SHP77 (cell line): ENCODE results near the gene ABCG1.

ENCODE experiments used
- DNase-seq, 2 experiments: peaks; one replicate each; lab custom pipeline; 2025; lab: John Stamatoyannopoulos, UW

ABCG1 gene

DNA sequence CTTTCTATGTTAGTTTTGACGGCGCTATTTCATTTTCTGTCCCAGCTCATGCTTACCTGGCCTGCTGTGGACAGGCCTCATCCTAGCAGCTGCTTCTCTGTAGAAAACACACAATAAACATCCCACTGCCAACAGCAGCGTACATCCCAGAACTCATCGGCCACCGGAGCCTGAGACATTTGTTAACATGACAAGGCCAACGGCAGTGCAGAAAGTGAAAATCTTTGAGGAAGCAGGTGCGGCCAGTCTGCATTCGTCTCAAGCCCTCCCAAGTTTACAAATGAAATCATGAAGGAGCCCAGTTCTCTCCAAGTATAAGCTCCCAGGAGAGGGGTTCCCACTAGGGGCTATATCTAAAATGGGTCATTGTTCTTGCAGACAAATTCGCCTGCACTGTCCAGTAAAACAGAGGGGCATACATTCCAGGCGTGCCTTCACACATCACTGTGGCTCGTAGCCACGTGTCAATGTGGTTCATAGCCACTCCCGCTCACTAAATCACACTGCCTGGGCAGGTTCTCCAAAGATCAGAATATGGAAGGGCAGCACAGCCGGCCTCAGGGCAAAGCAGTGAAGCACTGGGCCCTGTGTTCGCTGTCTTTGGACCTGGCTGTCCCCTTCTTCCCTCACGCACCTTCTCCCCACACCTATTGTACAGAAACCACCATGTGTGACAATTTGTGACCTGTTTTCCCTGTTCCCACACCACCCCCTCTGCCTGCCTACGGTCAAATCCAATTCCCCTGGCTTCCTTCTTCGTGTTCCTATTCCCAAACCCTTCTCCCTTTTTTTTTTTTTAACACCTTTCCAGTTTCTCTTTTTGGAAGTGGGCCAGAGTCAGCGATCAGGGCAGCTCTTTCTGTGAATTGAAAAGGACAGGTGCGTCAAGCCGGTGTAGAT lies 27.0 kb upstream of the ABCG1 start:
- DNase-seq = no peak

DNA sequence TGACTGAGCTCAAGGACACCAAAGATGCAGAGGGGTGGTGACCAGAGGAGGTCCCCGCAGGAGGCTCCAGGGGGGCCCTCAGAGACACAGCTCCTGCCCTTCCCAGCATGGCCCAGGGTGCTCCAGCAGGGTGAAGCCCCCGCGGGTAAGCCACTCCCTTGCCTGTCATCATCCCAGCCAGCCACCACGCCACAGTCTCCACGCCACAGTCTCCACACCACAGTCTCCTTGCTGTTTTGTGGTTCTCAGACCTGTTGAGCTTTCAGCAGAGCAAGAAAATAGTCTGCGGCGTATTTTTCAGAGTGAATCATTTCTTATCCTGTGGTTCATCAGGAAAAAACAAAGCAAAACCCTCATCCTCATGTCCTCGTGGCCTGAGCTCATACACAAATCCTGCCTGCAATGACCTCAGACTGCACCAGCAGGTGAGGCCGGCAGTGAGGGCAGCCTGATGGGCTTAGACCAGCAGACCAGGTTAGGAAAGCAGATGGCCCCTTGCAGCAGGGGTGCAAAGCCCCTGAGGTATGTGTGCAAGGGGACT lies 25.7 kb upstream of the ABCG1 start:
- no peak for DNase-seq

DNA sequence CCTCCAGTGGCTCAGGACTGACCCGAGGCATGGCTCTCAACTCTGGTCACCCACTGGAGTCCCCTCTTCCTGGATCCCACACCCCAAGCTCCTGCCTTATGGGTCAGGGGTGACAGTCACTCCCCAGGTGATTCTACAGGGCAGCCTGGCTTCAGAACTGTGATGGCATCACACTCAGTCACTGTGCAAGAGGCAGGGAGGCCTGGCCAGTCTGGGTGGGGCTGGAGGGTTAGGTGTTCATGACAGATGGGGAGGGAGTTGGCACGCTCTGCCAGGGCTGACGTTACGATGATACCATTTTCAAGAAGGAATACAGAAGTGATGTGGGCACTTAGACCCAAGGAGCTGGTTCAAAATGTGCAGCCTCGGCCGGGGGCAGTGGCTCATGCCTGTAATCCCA lies 25.2 kb upstream of the ABCG1 start:
- DNase-seq = no peak

DNA sequence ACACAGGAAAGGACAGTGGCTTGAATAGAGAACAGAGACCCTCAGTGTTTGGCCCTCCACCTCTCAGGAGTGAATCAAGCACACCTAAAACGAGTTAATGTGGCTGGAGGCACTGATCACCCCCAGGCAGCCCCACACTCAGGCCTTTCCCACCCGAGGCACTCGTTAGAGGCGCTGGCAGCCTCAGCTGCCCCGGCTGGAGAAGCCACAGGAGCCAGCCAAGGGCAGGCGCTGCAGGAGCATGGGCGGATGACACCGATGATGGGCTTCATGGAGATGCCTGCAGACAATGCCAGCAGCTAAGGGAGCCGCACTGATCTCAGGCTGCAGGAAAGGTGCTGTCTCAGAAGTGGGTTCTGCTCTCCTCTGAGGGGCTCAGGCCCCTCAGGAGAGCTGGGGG lies 24.1 kb upstream of the ABCG1 start:
- no peak for DNase-seq

DNA sequence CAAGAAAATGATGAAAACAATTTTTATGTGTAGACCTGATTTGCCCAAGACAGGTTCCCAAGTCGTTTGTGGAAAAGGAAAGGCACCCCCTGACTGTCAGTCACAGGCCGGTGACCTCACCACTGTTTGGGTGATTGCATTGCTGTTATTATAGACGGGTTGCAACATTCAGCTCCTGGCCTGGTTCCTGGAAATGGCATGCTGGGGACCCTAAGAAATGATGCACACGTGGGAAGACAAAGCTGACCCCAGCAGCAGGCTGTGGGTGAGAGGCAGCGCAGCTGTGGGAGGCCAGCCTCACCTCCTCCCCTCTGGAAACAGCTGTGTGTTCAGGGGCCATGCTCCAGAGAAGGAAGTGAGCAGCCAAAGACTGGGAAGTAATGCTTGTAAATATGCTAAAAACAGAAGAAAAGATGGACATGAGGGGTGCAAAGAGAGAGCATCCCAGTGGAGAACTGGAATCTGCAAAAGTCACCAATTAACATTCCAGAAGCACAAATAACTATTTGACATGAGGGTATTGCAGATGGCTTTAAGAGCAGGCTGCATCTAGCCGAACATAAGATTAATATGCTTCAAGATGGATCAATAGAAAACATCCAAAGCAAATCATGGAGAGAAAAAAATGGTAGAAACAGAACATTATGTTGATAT lies 23.4 kb upstream of the ABCG1 start:
- DNase-seq = no peak

DNA sequence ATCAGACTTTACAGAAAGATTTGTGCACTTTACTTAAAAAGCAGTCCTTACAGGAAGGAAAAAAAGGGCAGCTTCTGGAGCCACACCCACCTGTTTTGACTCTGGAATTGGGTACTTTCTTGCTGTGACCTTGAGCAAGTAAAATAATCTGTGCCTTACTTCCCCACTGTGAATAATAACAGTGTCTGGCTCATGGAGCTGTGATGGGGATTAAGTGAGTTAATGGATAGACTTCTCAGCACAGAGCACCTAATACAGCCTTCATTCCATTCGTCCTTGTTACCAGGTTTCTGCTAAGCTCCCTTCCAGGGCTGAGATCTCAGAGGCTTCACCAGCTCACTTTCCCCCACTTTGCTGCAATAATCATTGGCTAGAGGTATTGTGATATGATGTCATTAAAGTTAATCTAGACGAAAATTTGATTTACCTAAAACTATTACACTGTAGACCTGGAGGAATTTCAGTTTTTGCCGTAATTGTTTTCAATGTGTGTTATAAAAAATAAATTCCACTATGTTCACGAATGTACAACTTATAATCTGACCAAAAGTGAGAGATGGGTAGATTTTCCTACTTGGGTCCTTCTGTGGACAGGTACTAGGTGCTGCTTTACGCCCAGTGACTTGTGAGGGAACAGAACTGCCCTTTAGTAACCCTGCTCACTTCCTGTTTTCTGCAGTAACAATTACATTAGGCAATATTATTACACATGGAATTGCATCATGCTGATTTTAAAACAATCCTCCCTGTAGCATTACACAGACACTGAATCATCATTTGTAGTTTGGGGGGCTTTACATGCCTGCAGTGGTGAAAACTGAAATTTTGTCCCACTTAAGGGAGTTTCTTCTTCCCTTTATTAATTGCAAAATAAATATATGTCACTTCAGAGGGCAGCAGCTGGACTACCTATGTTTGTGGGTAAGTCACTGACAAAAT lies 19.7 kb upstream of the ABCG1 start:
- no peak for DNase-seq

DNA sequence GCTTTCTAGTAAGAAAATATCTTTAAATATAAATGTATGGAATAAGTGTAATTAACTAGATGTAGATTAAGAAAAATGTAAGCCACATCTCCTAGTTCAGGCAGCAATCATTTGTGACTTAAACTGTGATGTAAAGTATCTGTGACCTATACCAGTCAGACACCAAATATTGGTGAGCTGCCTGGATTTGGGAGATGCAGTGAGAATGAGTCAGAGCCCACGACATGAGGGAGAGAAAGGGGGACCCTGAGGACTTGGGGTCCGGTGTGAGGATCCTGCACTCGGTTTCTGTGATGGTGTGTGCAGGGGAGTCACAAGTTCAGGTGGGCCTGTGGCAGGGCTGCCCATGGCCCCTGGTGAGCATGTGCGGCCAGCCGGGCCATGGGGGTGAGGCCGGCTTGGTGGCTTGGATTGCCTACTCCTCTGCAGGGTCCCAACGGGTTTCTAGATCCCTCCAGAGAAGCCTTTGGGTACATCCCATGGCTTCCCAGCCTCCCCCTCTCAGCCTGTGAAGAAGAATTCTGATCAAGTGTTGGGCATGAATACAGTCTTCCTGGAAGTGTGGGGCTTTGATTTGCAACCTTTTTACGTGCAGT lies 19.0 kb upstream of the ABCG1 start:
- DNase-seq = no peak

DNA sequence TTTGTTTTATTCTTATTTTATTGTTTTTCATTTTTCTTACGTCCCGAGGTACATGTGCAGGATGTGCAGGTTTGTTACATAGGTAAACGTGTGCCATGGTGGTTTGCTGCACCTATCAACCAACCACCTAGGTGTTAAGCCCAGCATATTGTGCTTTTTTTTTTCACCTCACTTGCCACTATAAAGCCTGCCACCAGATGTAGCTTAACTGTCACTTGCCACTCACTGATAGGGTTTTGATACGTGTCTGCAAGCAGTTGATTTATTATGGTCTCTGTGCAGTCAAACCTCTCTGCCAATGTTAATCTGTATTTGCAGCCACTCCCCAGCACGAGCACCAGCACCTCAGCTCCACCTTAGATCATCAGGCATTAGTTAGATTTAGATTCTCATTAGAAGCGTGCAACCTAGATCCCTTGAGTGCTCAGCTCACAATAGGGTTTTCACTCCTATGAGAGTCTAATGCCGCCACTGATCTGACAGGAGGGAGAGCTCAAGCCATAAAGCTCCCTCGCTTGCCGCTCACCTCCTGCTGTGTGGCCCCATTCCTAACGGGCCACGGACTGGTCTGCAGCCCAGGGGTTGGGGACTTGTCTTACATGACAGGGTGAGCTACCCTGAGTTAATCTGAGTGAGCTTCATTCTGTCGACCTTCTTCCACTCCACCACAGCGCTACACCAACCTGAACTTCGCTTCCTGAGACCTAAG lies 17.9 kb upstream of the ABCG1 start:
- no peak for DNase-seq

DNA sequence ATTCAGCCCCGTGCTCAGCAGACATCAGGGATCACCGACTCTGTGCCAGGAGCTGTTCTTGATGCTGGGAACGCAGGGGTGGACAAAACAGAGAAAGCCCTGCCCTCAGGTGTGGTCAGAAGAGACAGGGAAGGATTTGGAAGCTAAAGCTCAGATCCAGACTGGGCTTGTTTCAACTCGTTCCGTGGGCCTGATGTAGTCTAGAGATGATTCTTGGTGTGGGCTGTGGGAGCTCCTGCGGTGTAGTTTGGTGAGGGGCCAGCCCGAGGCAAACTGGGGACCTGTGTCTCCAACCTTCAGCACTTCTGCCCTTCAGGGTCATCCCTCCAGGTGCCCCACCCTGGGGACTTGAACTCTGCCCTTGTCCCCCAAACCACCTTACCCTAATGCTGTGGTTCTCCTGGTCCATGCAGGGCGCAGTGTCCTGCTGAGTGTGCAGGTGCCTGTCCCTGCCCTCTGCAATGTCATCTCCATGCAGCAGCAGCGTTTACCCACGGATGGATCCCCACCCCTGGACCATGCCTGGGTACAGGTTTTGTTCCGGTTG lies 17.3 kb upstream of the ABCG1 start:
- DNase-seq = no peak

DNA sequence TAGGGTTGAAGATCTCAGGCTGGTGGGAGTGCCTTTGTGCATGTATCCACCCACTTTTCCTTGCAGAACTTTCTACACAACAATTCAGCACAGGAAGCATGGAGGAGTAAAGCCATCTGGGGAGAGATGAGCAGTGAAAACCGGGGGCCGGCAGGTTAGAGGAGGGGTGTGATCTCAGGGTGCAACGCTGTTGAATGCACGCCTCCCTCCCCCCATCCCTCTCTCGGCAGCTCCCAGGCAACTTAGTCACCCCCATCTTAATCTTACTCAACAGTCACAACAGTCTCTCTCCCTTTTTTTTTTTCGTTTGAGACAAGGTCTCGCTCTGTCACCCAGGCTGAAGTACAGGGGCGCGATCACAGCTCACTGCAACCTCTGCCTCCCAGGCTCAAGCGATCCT lies 16.6 kb upstream of the ABCG1 start:
- no peak for DNase-seq

DNA sequence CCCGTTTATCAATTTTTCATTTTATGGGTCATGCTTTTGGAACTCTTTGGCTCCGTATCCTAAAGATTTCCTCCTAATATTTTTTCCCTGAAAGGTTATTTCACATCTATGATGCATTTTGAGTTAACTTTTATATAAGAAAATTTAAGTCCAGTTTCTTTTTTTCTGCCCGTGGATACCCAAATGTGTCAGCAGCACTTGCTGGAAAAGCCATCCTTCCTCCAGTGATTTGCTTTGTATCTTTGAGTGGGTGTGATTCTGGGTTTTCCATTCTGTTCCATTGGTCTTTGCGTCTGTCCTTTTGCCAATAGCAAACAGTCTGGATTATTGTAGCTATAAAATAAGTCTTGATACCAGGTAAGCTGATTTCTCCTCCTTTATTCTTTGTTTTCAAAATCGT lies 15.6 kb upstream of the ABCG1 start:
- no peak for DNase-seq

DNA sequence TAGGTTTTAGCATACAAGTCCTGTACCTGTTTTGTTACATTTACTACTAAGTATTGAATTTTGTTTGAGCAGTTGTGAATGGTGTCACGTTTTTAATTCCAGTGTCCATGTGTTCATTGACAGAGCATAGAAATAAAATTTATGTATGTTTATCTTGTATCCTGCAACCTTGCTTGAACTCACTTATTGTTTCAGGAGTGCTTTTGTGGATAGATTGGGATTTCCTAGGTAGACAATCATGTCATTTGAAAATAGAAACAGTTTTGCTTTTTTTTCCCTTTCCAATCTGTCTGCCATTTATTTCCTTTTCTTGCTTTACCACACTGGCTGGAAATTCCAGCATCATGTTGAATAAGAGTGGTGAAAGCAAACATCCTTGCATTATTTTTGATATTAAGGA lies 15.0 kb upstream of the ABCG1 start:
- DNase-seq = no peak

DNA sequence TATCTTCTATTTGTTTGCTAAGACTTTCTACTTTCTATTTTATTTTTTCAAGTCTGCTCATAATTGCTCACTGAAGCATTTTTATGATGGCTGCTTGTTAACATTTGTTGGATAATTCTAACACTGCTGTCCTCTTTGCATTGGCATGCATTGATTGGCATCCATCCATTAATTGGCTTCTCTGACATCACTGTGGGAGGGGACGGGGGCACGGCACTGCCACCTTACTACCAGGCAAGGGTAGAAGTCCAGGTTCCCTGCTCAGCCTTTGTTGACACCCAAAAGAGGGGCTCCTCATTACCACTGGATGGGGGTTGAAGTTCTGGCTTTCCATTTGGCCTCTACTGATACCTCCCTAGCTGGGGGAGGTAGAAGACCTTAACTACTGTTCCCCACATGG lies 11.5 kb upstream of the ABCG1 start:
- no peak for DNase-seq

DNA sequence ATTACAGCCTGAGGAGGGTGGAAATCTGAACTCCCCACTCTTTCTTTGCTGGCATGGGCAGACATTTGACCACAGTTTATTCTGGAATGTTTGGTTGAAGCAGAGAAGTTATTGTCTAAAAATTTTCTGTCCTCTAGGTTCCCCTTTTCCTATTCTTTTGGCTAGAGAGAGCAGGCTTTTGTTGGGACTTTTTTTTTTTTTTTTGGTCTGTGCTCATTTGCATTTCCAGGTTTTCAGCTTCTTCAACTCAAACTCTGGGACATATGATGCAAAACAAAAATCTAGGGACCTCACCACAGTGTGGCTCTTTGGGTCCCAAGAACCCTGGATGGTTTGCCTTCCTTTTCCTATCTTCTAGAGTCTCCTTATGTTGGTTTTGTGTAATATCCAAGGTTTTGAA lies 10.9 kb upstream of the ABCG1 start:
- DNase-seq = no peak

DNA sequence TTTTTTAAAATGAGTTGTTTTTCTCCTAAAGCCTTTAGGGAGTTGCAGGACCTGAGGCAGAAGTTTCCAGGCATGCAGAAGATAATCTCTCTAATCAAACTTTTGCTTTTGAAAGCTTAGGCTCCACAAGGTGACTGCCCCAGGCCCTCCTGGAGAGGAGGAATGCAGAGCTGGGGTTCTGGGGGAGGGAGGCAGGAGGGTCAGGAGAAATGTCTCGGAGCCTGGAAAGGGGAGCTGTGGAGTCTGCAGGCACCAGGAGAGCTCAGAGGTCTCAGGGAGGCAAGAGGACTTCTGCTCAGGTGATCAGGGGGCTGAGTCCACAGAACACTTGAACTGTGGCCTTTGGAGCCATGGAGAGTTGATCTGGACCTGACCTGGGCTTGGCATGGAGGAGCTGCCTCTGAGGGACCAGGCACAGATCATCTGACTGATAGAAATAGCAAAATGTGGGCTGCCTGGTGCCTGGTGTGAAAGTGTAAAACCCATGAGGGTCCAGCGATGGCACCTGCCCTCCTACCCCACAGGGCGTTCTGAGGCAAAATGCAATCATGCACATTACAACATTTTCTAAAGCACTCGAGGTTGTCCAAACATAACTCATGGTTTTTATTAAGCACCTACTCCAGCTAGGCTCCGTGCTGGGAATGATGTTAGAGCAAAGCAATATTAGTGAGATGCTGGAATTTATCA lies 10.0 kb upstream of the ABCG1 start:
- DNase-seq = no peak

DNA sequence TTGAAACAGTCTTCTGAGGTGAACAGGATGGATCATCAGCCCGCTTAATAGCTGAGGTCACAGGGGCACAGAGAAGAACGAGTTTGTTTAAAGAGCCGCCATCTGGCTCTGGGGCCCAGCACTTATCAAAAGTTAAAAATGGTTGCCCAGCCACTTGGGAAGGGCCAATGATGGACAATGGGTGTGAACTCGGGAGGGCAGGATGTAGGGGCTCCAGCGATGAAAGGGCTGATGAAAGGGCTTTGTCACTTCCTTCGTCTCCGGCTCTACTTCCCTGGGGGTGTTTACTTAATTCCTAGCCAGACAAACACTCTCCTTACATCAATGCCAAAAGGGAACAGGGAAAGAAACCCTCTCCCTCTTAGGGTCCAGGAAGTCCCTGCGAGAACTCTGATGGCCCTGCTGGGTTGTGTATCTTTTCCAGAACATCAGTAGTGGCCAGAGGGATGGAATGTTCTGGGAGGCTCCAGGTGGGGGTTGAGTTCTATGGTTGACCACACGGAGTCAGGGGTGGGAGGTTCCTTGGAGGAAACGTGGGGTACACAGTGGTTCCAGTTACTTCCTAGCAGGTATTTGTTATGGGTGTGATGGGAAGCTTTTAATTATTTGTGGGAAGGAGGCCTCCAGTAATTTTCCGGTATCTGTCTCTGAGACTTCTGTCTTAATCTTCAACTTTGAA lies 9.0 kb upstream of the ABCG1 start:
- no peak for DNase-seq

DNA sequence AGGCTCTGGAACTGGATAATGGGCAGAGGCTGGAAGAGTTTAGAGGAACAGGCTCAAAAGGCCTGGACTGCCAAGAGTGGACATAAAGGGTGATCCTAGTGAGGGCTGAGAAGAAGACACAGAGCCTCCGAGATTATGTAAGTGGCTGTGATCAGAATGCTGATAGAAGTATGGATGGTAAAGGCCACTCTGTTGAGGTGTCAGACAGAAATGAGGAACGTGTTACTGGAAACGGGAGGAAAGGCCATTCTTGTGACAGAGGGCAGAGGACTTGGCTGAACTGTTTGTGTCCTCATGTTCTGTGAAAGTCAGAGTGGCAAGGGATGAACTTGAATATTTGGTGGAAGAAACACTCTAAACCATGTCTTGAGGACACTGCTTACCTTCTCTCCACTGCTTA lies 6.7 kb upstream of the ABCG1 start:
- no peak for DNase-seq

DNA sequence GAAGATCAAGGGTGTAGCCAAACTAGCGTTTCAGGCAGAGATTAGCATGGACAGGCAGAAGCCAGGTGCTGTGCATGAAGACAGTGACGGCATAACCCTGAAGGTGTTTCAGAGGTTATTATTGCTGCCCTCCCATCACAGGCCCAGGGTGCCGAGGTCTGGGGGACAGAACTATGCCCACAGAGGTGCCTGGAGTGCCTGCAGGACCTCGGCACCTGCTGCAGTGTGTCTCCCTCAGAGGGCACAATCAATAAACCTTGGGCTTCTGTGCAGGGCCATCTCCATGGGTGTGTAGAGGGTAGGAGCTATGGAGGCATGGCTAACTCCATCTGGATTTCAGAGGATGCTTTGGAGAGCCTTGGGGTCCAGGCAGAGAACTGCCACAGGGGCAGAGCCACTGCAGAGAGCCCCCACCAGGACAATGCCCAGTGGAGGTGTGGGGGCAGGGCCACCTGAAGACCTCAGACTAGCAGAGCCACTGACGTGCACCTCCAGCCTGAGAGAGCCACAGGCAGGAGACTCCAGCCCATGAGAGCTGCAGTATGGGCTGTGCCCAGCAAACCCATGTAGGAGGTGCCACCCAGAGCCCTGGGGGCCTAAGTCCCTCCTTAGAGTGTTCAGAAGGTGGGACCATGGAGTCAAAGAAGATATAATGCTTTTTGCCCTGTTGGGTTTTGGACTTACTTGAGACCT lies 5.7 kb upstream of the ABCG1 start:
- DNase-seq = no peak

DNA sequence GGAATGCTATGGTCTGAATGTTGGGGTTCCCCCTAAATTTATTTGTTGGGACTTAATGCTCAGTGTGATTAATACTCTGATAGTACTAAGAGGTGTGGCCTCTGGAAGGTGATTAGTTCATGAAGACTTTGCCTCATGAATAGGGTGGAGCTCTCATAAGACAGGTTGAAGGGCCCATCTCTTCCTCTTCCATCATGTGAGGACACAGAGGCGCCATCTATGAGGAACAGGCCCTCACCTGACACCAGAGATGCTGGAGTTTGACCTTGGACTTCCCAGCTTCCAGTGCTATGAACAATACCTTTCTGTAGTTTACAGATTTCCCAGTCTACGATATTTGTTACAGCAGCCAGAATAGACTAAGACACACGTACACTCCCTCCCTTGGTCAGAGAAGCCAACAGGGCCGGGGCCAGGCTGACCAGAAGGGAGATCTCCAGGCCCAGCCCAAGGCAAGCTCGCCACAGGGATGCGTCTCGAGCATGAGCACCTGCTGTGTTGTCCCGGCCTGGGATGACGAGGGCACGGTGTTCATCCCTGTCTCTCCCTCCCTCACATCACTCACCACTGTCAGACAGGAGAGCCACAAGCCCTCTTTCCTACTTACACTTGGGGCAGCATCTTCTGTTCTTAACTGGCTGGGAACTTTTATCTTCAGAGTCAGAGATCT lies 4.7 kb upstream of the ABCG1 start:
- no peak for DNase-seq
